Mucosa of stomach (tissue), 1 donor: ENCODE measurements around the gene SLC7A14.

Experiments
- H3K27me3 ChIP-seq: one replicate; pipeline ENCODE4 v1.7.0; 2013; ENCODE audit warnings: mild to moderate bottlenecking, low read length; ENCODE audit not compliant: control insufficient read depth, insufficient read depth
- H3K36me3 ChIP-seq: one replicate; pipeline ENCODE4 v1.7.0; 2013; ENCODE audit warnings: low read length; ENCODE audit not compliant: control insufficient read depth, insufficient read depth
- H3K4me1 ChIP-seq: one replicate; pipeline ENCODE4 v1.7.0; 2013; ENCODE audit warnings: mild to moderate bottlenecking, low read length; ENCODE audit not compliant: control insufficient read depth, insufficient read depth
- H3K4me3 ChIP-seq: one replicate; pipeline ENCODE4 v1.7.0; 2013; ENCODE audit warnings: low read length
- H3K9ac ChIP-seq: one replicate; pipeline ENCODE4 v1.7.0; 2013; ENCODE audit warnings: mild to moderate bottlenecking, low read length, moderate library complexity
- H3K9me3 ChIP-seq: one replicate; pipeline ENCODE4 v1.7.0; 2013; ENCODE audit warnings: mild to moderate bottlenecking, low read length, moderate library complexity; ENCODE audit not compliant: control insufficient read depth
- donor health status: Pancreatic carcinoma.

The SLC7A14 gene

GRCh38 chr3:170448584-170448983, 137.3 kb downstream of the SLC7A14 start:
- H3K27me3 ChIP-seq: peaks cover 3% of the 10 kb centered on the region
- H3K4me1 ChIP-seq: no peaks in the 10 kb centered on the region
- H3K36me3 ChIP-seq: no peaks in the 10 kb centered on the region
- H3K9me3 ChIP-seq: no peaks in the 10 kb centered on the region
- no peak overlapping the region for H3K9ac ChIP-seq
- no peak overlapping the region for H3K4me3 ChIP-seq

- Histone ChIP-seq H3K27me3 (no peaks in the 10 kb centered on the region), H3K4me3 (no peak overlapping the region), H3K36me3 (no peaks in the 10 kb centered on the region), H3K9me3 (no peaks in the 10 kb centered on the region), H3K4me1 (peaks cover 7% of the 10 kb centered on the region), H3K9ac (no peak overlapping the region)
Observed at GRCh38 chr3:170443457-170443856, 142.4 kb downstream of the SLC7A14 start.

GRCh38 chr3:170442947-170443346, 142.9 kb downstream of the SLC7A14 start:
- Histone ChIP-seq H3K27me3 (no peaks in the 10 kb centered on the region), H3K36me3 (no peaks in the 10 kb centered on the region)

GRCh38 chr3:170441412-170441811, 144.5 kb downstream of the SLC7A14 start:
- Histone ChIP-seq H3K4me3 (no peak overlapping the region), H3K27me3 (no peaks in the 10 kb centered on the region), H3K9ac (no peak overlapping the region), H3K4me1 (peaks cover 7% of the 10 kb centered on the region), H3K9me3 (no peaks in the 10 kb centered on the region), H3K36me3 (no peaks in the 10 kb centered on the region)

More at GRCh38 chr3:170442947-170443346, 142.9 kb downstream of the SLC7A14 start:
- Histone ChIP-seq H3K4me3 (no peak overlapping the region), H3K9me3 (no peaks in the 10 kb centered on the region), H3K9ac (no peak overlapping the region), H3K4me1 (peaks cover 7% of the 10 kb centered on the region)

GRCh38 chr3:170440344-170440743, 145.5 kb downstream of the SLC7A14 start:
- no peaks in the 10 kb centered on the region for H3K9me3 ChIP-seq
- peaks cover 7% of the 10 kb centered on the region for H3K4me1 ChIP-seq
- H3K9ac ChIP-seq: no peak overlapping the region
- H3K36me3 ChIP-seq: no peaks in the 10 kb centered on the region
- no peak overlapping the region for H3K4me3 ChIP-seq
- no peaks in the 10 kb centered on the region for H3K27me3 ChIP-seq

- H3K9me3 ChIP-seq: no peaks in the 10 kb centered on the region
- H3K4me3 ChIP-seq: no peak overlapping the region
- peaks cover 7% of the 10 kb centered on the region for H3K4me1 ChIP-seq
- H3K36me3 ChIP-seq: no peaks in the 10 kb centered on the region
- H3K9ac ChIP-seq: no peak overlapping the region
- no peaks in the 10 kb centered on the region for H3K27me3 ChIP-seq
Observed at GRCh38 chr3:170438836-170439235, 147.0 kb downstream of the SLC7A14 start.

GRCh38 chr3:170437696-170438407, 148.0 kb downstream of the SLC7A14 start:
- H3K9ac ChIP-seq: no peak overlapping the region
- peaks cover 7% of the 10 kb centered on the region for H3K4me1 ChIP-seq
- H3K27me3 ChIP-seq: no peaks in the 10 kb centered on the region
- H3K4me3 ChIP-seq: no peak overlapping the region
- H3K36me3 ChIP-seq: no peaks in the 10 kb centered on the region
- H3K9me3 ChIP-seq: no peaks in the 10 kb centered on the region

GRCh38 chr3:170437176-170437575, 148.7 kb downstream of the SLC7A14 start:
- no peaks in the 10 kb centered on the region for H3K36me3 ChIP-seq
- no peaks in the 10 kb centered on the region for H3K9me3 ChIP-seq
- no peak overlapping the region for H3K9ac ChIP-seq
- no peaks in the 10 kb centered on the region for H3K27me3 ChIP-seq
- peaks cover 7% of the 10 kb centered on the region for H3K4me1 ChIP-seq
- no peak overlapping the region for H3K4me3 ChIP-seq

GRCh38 chr3:170436697-170437096, 149.2 kb downstream of the SLC7A14 start:
- Histone ChIP-seq H3K4me1 (peaks cover 7% of the 10 kb centered on the region), H3K36me3 (no peaks in the 10 kb centered on the region), H3K4me3 (no peak overlapping the region), H3K9ac (no peak overlapping the region), H3K9me3 (no peaks in the 10 kb centered on the region), H3K27me3 (no peaks in the 10 kb centered on the region)

GRCh38 chr3:170432416-170432815, 153.5 kb downstream of the SLC7A14 start:
- no peak overlapping the region for H3K9ac ChIP-seq

GRCh38 chr3:170431054-170431453, 154.8 kb downstream of the SLC7A14 start:
- Histone ChIP-seq H3K9ac (no peak overlapping the region), H3K9me3 (no peaks in the 10 kb centered on the region), H3K4me3 (no peak overlapping the region), H3K36me3 (no peaks in the 10 kb centered on the region), H3K4me1 (no peaks in the 10 kb centered on the region), H3K27me3 (no peaks in the 10 kb centered on the region)

More at GRCh38 chr3:170432416-170432815, 153.5 kb downstream of the SLC7A14 start:
- Histone ChIP-seq H3K9me3 (no peaks in the 10 kb centered on the region), H3K27me3 (no peaks in the 10 kb centered on the region), H3K4me3 (no peak overlapping the region), H3K36me3 (no peaks in the 10 kb centered on the region), H3K4me1 (no peaks in the 10 kb centered on the region)

- Histone ChIP-seq H3K9ac (no peak overlapping the region), H3K4me3 (no peak overlapping the region), H3K4me1 (no peaks in the 10 kb centered on the region), H3K36me3 (no peaks in the 10 kb centered on the region), H3K27me3 (no peaks in the 10 kb centered on the region), H3K9me3 (no peaks in the 10 kb centered on the region)
Observed at GRCh38 chr3:170429050-170429449, 156.8 kb downstream of the SLC7A14 start.

GRCh38 chr3:170428095-170428494, 157.8 kb downstream of the SLC7A14 start:
- Histone ChIP-seq H3K4me1 (no peaks in the 10 kb centered on the region), H3K9ac (no peak overlapping the region)

More at GRCh38 chr3:170428095-170428494, 157.8 kb downstream of the SLC7A14 start:
- Histone ChIP-seq H3K27me3 (no peaks in the 10 kb centered on the region), H3K4me3 (no peak overlapping the region), H3K36me3 (no peaks in the 10 kb centered on the region), H3K9me3 (no peaks in the 10 kb centered on the region)
